Subcutaneous abdominal adipose tissue (tissue), 5 donors: ENCODE measurements around the gene SPATA21.

Source experiments
- H3K27ac ChIP-seq: one replicate; pipeline ENCODE4 v1.7.0; 2013; ENCODE audit warnings: low read depth, mild to moderate bottlenecking, inconsistent platforms, low read length, moderate library complexity
- H3K27me3 ChIP-seq, 5 donors: one replicate each; pipeline ENCODE4 v1.7.0; 2013; ENCODE audit warnings: low read length in 5 of 5, inconsistent platforms in 1 of 5; ENCODE audit not compliant: control insufficient read depth in 5 of 5, insufficient read depth in 4 of 5
- H3K36me3 ChIP-seq, 5 donors: one replicate each; pipeline ENCODE4 v1.7.0; 2013; ENCODE audit warnings: low read length in 5 of 5; ENCODE audit not compliant: control insufficient read depth in 5 of 5, insufficient read depth in 5 of 5
- H3K4me1 ChIP-seq, 5 donors: one replicate each; pipeline ENCODE4 v1.7.0; 2013; ENCODE audit warnings: low read length in 5 of 5, mild to moderate bottlenecking in 3 of 5, moderate library complexity in 1 of 5; ENCODE audit not compliant: control insufficient read depth in 5 of 5, insufficient read depth in 5 of 5
- H3K4me3 ChIP-seq, 5 donors: one replicate each; pipeline ENCODE4 v1.7.0; 2013; ENCODE audit warnings: low read length in 5 of 5, low read depth in 1 of 5
- H3K9ac ChIP-seq, 5 donors: one replicate each; pipeline ENCODE4 v1.7.0; 2013; ENCODE audit warnings: low read length in 5 of 5, mild to moderate bottlenecking in 4 of 5, moderate library complexity in 3 of 5
- H3K9me3 ChIP-seq, 5 donors: one replicate each; pipeline ENCODE4 v1.7.0; 2013; ENCODE audit warnings: low read length in 5 of 5; ENCODE audit not compliant: control insufficient read depth in 5 of 5
- donor health status: healthy.
- donor health status: healthy.
- donor health status: healthy.
- donor health status: healthy.
- donor health status: healthy.

The SPATA21 gene

GRCh38 chr1:16405441-16405840, 31.8 kb downstream of the SPATA21 start:
- Histone ChIP-seq H3K9ac (no peak overlapping the region), H3K36me3 (peaks cover 0 to 4% (median 0%) of the 10 kb centered on the region in 5 donors), H3K27ac (no peak overlapping the region), H3K27me3 (peaks cover 0 to 5% (median 3%) of the 10 kb centered on the region in 5 donors), H3K9me3 (no peaks in the 10 kb centered on the region), H3K4me1 (no peaks in the 10 kb centered on the region), H3K4me3 (no peak overlapping the region)

- Histone ChIP-seq H3K36me3 (peaks cover 0 to 22% (median 12%) of the 10 kb centered on the region in 5 donors), H3K9me3 (no peaks in the 10 kb centered on the region), H3K4me1 (no peaks in the 10 kb centered on the region), H3K9ac (no peak overlapping the region), H3K27ac (no peak overlapping the region), H3K27me3 (no peaks in the 10 kb centered on the region), H3K4me3 (no peak overlapping the region)
These were observed 34.5 kb downstream of the SPATA21 start for GRCh38 chr1:16402742-16403141.

- Histone ChIP-seq H3K4me1 (peaks cover 4 to 12% (median 10%) of the 10 kb centered on the region in 5 donors), H3K27ac (no peak overlapping the region), H3K27me3 (no peaks in the 10 kb centered on the region), H3K9ac (peak overlapping the region in 1 of 5 donors; percentile 32), H3K9me3 (no peaks in the 10 kb centered on the region), H3K36me3 (peaks cover 0 to 64% (median 43%) of the 10 kb centered on the region in 5 donors), H3K4me3 (no peak overlapping the region)
These were observed 38.8 kb downstream of the SPATA21 start for GRCh38 chr1:16398371-16398953.

- peaks cover 5 to 24% (median 19%) of the 10 kb centered on the region in 5 donors for H3K4me1 ChIP-seq
- no peak overlapping the region for H3K27ac ChIP-seq
These were observed 40.1 kb downstream of the SPATA21 start for GRCh38 chr1:16397120-16397519.

GRCh38 chr1:16396591-16396990, 40.6 kb downstream of the SPATA21 start:
- H3K9me3 ChIP-seq, result no peaks in the 10 kb centered on the region
- peak overlapping the region in 1 of 5 donors; percentile 31 for H3K9ac ChIP-seq
- H3K4me3 ChIP-seq, result no peak overlapping the region
- H3K4me1 ChIP-seq, result peaks cover 7 to 29% (median 24%) of the 10 kb centered on the region in 5 donors
- H3K27ac ChIP-seq, result no peak overlapping the region
- peaks cover 0 to 69% (median 46%) of the 10 kb centered on the region in 5 donors for H3K36me3 ChIP-seq
- H3K27me3 ChIP-seq, result no peaks in the 10 kb centered on the region

More at GRCh38 chr1:16397120-16397519, 40.1 kb downstream of the SPATA21 start:
- no peaks in the 10 kb centered on the region for H3K27me3 ChIP-seq
- peaks cover 0 to 69% (median 46%) of the 10 kb centered on the region in 5 donors for H3K36me3 ChIP-seq
- H3K9me3 ChIP-seq, result no peaks in the 10 kb centered on the region
- no peak overlapping the region for H3K4me3 ChIP-seq
- H3K9ac ChIP-seq, result peak overlapping the region in 1 of 5 donors; percentile 31

- Histone ChIP-seq H3K9ac (no peak overlapping the region), H3K9me3 (no peaks in the 10 kb centered on the region), H3K27me3 (no peaks in the 10 kb centered on the region), H3K27ac (no peak overlapping the region), H3K36me3 (peaks cover 0 to 65% (median 44%) of the 10 kb centered on the region in 5 donors), H3K4me3 (no peak overlapping the region), H3K4me1 (peaks cover 7 to 39% (median 31%) of the 10 kb centered on the region in 5 donors)
These were observed 42.2 kb downstream of the SPATA21 start for GRCh38 chr1:16394977-16395376.

GRCh38 chr1:16393570-16394521, 43.4 kb downstream of the SPATA21 start:
- Histone ChIP-seq H3K27ac (no peak overlapping the region), H3K4me1 (peaks cover 7 to 39% (median 31%) of the 10 kb centered on the region in 5 donors), H3K9me3 (no peaks in the 10 kb centered on the region), H3K9ac (no peak overlapping the region), H3K36me3 (peaks cover 0 to 55% (median 38%) of the 10 kb centered on the region in 5 donors), H3K4me3 (no peak overlapping the region), H3K27me3 (no peaks in the 10 kb centered on the region)

GRCh38 chr1:16392740-16393569, 44.3 kb downstream of the SPATA21 start:
- H3K27me3 ChIP-seq, result no peaks in the 10 kb centered on the region
- H3K9ac ChIP-seq, result no peak overlapping the region
- peaks cover 0 to 47% (median 33%) of the 10 kb centered on the region in 5 donors for H3K36me3 ChIP-seq
- H3K27ac ChIP-seq, result no peak overlapping the region
- H3K9me3 ChIP-seq, result no peaks in the 10 kb centered on the region
- H3K4me1 ChIP-seq, result peaks cover 7 to 39% (median 31%) of the 10 kb centered on the region in 5 donors
- H3K4me3 ChIP-seq, result no peak overlapping the region

- Histone ChIP-seq H3K9me3 (no peaks in the 10 kb centered on the region), H3K27ac (no peak overlapping the region), H3K27me3 (no peaks in the 10 kb centered on the region), H3K9ac (no peak overlapping the region), H3K4me1 (peaks cover 3 to 45% (median 39%) of the 10 kb centered on the region in 5 donors), H3K36me3 (peaks cover 0 to 33% (median 26%) of the 10 kb centered on the region in 5 donors), H3K4me3 (no peak overlapping the region)
These were observed 45.8 kb downstream of the SPATA21 start for GRCh38 chr1:16391411-16391810.
